ENCODE data around the gene FH. TPM values are rescaled to one million over a fixed set of nuclear protein-coding genes. Genes with fewer than 3 reads are reported as not detected.

The FH gene
- total RNA-seq, 1 donor from 2014 or later = 42.1 TPM

- DNase-seq (no peak), ATAC-seq (no peak)
- Histone ChIP-seq H3K27me3 (ENCODE audit: low read depth) (no peaks in the 10 kb centered on the region), H3K4me3 (no peak overlapping the region), H3K4me1 (no peaks in the 10 kb centered on the region), H3K27ac (no peak overlapping the region), H3K9me3 (no peaks in the 10 kb centered on the region), H3K36me3 (no peaks in the 10 kb centered on the region)
- intact Hi-C loops (cut with DNase I) = no loop called here
- no peak for TF ChIP-seq CTCF (IDR thresholded peaks at IDR 0.05)
Measured at GRCh38 chr1:241457421-241457820, 62.1 kb downstream of the FH start.

- no peak for TF ChIP-seq CTCF (IDR thresholded peaks at IDR 0.05)
- Histone ChIP-seq H3K27me3 (ENCODE audit: low read depth) (no peaks in the 10 kb centered on the region), H3K9me3 (no peaks in the 10 kb centered on the region), H3K4me3 (no peak overlapping the region), H3K27ac (no peak overlapping the region), H3K36me3 (no peaks in the 10 kb centered on the region), H3K4me1 (no peaks in the 10 kb centered on the region)
- intact Hi-C loops (cut with DNase I) = no loop called here
- DNase-seq (no peak), ATAC-seq (no peak)
Measured at GRCh38 chr1:241456743-241457142, 62.8 kb downstream of the FH start.

- no peak for ATAC-seq
- H3K9me3 ChIP-seq = no peaks in the 10 kb centered on the region
- intact Hi-C loops (cut with DNase I) = no loop called here
Measured at GRCh38 chr1:241453732-241454131, 65.8 kb downstream of the FH start.

GRCh38 chr1:241451956-241452355, 67.6 kb downstream of the FH start:
- Histone ChIP-seq H3K36me3 (no peaks in the 10 kb centered on the region), H3K4me3 (no peak overlapping the region), H3K9me3 (no peaks in the 10 kb centered on the region), H3K27ac (no peak overlapping the region), H3K27me3 (ENCODE audit: low read depth) (no peaks in the 10 kb centered on the region), H3K4me1 (no peaks in the 10 kb centered on the region)
- DNase-seq = no peak
- no peak for TF ChIP-seq CTCF (IDR thresholded peaks at IDR 0.05)
- no peak for ATAC-seq
- intact Hi-C loops (cut with DNase I) = no loop called here

More at GRCh38 chr1:241453732-241454131, 65.8 kb downstream of the FH start:
- no peak for TF ChIP-seq CTCF (IDR thresholded peaks at IDR 0.05)
- H3K36me3 ChIP-seq = no peaks in the 10 kb centered on the region
- no peak overlapping the region for H3K4me3 ChIP-seq
- H3K27me3 ChIP-seq (ENCODE audit: low read depth) = no peaks in the 10 kb centered on the region
- H3K4me1 ChIP-seq = no peaks in the 10 kb centered on the region
- no peak for DNase-seq
- no peak overlapping the region for H3K27ac ChIP-seq

Other genes with a start within 250 kb of the FH start
- gene RGS7, start 162.6 kb downstream of the FH start, total RNA-seq = 0.21 TPM
- gene KMO, start 12.6 kb upstream of the FH start, total RNA-seq = 23.0 TPM
- 14.5 TPM for gene CHML, start 120.6 kb upstream of the FH start, total RNA-seq
- gene OPN3, start 120.6 kb upstream of the FH start, total RNA-seq = 36.5 TPM
- gene WDR64, start 132.5 kb upstream of the FH start, total RNA-seq = not detected

All from lower lobe of right lung (tissue), 2 donors.